Activated T-cell treated with anti-CD3 and anti-CD28 coated beads, Interleukin-2, amount 50 U/mL, for 24 hours (primary cell): ENCODE data around the gene PTPRA.
A peak's percentile ranks its signal among the peaks of the same experiment; 100 is the strongest.

ENCODE experiments used
- DNase-seq: peaks from one replicate; pipeline ENCODE4 v3.0.0-alpha.2; 2020
- H3K27ac Mint-ChIP-seq: 2 replicates; pipeline ENCODE4 v1.8.0; 2020; ENCODE audit warnings: mild to moderate bottlenecking, mixed read lengths
- H3K27me3 Mint-ChIP-seq: 2 replicates; pipeline ENCODE4 v1.8.0; 2020; ENCODE audit warnings: mixed read lengths
- H3K36me3 Mint-ChIP-seq: 2 replicates; pipeline ENCODE4 v1.8.0; 2020; ENCODE audit warnings: low read depth, mixed read lengths
- H3K4me1 Mint-ChIP-seq: 2 replicates; pipeline ENCODE4 v1.8.0; 2020; ENCODE audit warnings: low read depth, mixed read lengths
- H3K4me3 Mint-ChIP-seq: 2 replicates; pipeline ENCODE4 v1.8.0; 2020; ENCODE audit warnings: mild to moderate bottlenecking, moderate library complexity, mixed read lengths
- H3K9me3 Mint-ChIP-seq: 2 replicates; pipeline ENCODE4 v1.8.0; 2020; ENCODE audit warnings: mixed read lengths

The PTPRA gene

DNA sequence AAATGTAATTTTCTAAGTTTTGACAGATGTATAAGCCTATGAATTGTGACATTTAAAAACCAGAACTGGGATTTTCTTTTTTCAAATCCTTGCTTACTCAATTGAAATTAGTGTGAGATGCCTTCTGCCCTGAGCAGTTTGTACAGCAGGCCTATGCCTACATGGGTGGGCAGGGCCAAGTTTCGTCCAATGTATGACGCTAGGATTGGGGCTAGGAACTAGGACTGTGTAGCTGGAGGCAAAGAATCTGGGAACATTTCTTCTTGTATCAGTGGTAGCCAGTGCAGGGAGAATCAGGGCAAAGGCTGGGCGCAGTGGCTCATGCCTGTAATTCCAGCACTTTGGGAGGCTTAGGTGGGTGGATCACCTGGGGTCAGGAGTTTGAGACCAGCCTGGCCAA is 3.9 kb upstream of the PTPRA start:
- Mint-ChIP-seq H3K36me3 (peaks cover 37% of the 10 kb centered on the region), H3K9me3 (no peaks in the 10 kb centered on the region), H3K27ac (no peak overlapping the region), H3K27me3 (no peaks in the 10 kb centered on the region), H3K4me3 (no peak overlapping the region), H3K4me1 (peaks cover 64% of the 10 kb centered on the region)
- DNase-seq, result no peak

DNA sequence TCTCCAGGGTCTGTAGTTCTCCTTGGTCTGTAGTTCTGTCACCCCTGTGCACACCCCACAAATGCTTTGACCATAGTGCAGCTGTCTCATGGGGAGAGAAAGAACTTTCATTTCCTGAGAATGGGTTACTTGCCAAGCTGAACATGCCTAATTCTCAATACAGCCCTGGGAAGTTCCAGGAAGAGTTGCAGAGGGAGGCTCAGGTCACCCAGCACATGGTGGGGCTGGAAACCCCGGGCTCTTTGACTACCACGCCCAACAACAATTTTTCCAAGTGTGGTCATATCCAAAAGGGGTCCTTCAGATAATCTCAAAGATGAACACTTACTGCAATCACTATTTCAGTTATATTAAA is 2.2 kb upstream of the PTPRA start:
- DNase-seq, result no peak
- H3K27ac Mint-ChIP-seq, result peak overlapping the region; percentile 85
- H3K4me3 Mint-ChIP-seq, result peak overlapping the region; percentile 50

DNA sequence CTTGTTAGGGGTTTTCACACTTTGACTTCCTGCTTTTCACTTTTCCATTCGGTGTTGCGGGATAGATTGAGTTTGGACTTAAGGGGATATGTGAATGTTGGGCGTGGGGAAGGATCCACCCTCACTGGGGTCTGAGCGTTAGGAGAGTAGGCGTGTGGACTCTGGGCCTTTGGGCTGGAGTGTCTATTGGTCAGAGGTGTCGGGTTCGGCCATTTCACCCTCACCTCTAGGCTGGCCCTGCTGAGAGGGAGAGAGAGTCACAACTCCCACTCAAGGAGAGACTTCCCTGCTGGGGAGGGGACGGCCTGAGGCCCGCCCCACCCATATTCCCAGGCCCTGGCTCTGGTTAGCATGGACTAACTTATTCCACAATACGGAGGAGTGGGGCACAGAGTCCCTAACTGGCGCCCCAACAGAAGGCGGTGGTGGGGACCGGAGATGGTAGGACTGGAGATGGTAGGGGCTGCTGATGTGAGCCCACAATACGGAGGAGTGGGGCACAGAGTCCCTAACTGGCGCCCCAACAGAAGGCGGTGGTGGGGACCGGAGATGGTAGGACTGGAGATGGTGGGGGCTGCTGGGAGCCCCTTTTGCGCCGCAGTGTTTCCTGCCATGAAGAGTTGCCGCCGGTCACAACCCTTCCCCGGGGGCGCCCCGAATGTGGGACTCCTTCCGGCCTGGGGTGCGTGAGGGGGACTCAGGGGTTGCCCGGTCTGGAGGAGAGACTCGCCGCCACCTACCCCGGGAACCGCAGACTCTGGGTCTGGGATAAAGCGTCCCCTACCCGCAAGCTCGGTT is 1.4 kb upstream of the PTPRA start:
- Mint-ChIP-seq H3K4me1 (peaks cover 65% of the 10 kb centered on the region), H3K4me3 (peak overlapping the region; percentile 94), H3K27me3 (no peaks in the 10 kb centered on the region), H3K27ac (peak overlapping the region; percentile 93), H3K9me3 (no peaks in the 10 kb centered on the region), H3K36me3 (peaks cover 34% of the 10 kb centered on the region)
- no peak for DNase-seq

More for the DNA sequence above, 2.2 kb upstream of the PTPRA start:
- Mint-ChIP-seq H3K9me3 (no peaks in the 10 kb centered on the region), H3K27me3 (no peaks in the 10 kb centered on the region), H3K4me1 (peaks cover 65% of the 10 kb centered on the region), H3K36me3 (peaks cover 35% of the 10 kb centered on the region)

DNA sequence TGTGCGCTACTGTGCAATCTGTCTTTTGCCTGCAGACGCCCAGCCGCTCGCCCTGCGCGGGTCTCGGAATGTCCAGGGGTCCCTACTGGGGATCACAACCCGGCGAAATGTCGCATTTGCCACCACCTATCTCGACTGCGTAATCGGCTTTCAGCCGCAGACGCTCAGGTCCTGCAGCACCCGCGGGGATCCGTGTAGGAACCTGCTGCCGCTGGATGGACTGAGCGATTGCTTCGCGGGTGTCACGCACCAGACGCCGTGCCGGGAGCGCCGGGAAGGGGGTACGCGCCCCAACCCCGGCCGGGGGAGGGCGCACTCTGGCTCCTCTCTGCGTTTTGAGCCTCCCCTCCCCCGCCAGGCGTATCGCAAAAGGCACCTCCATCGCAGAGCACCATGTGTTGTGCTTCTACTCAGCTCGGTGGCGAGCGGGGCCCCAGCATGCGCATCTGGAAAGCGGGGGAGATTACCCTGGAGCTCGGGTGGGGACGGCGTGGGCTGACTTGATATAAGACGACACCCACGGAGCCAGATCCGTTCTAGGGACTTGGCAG is 747 bp upstream of the PTPRA start:
- no peaks in the 10 kb centered on the region for H3K9me3 Mint-ChIP-seq
- H3K27ac Mint-ChIP-seq, result peak overlapping the region; percentile 93
- H3K27me3 Mint-ChIP-seq, result no peaks in the 10 kb centered on the region
- H3K4me3 Mint-ChIP-seq, result peak overlapping the region; percentile 94
- DNase-seq, result peak; percentile 87
- peaks cover 63% of the 10 kb centered on the region for H3K4me1 Mint-ChIP-seq
- H3K36me3 Mint-ChIP-seq, result peaks cover 35% of the 10 kb centered on the region

DNA sequence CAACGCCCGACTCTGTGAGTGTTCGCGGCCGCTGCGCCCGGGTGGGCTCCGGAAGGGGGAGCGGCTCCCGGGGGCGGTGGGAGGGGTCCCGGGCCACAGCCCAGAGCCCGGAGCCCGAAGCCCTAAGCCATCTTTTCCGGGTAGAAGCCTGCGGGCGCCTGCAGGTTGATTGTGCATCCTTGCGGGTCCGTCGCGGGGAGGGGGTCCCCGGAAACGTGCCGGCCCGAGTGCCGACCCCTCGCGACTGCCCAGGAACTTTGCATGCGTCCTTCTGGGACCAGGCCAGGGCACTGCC is 413 bp downstream of the PTPRA start:
- H3K36me3 Mint-ChIP-seq, result peaks cover 38% of the 10 kb centered on the region
- no peaks in the 10 kb centered on the region for H3K27me3 Mint-ChIP-seq
- no peaks in the 10 kb centered on the region for H3K9me3 Mint-ChIP-seq
- DNase-seq, result no peak
- H3K27ac Mint-ChIP-seq, result peak overlapping the region; percentile 90
- peak overlapping the region; percentile 94 for H3K4me3 Mint-ChIP-seq
- peaks cover 62% of the 10 kb centered on the region for H3K4me1 Mint-ChIP-seq

DNA sequence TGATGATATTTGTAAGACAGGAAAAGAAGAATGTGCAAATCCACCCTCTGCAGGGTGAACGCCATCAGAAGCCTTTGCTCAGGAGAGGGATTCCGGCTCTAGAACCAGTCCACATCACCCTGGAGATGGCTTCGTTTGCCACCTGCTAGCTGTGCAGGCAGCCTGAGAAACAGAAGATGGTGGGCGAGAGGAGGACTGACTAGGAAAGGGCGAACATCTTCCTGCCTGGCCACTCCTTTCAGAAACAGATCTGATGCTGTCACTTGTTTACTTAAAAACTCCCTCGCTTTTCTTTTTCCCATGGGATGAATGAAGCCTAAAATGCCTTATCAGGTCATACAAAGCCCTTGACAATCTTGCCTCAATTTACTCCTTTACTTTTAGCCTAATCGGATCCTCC is 1.2 kb downstream of the PTPRA start:
- Mint-ChIP-seq H3K36me3 (peaks cover 40% of the 10 kb centered on the region), H3K27me3 (no peaks in the 10 kb centered on the region), H3K27ac (peak overlapping the region; percentile 90), H3K4me1 (peaks cover 66% of the 10 kb centered on the region), H3K4me3 (peak overlapping the region; percentile 94), H3K9me3 (no peaks in the 10 kb centered on the region)
- no peak for DNase-seq

DNA sequence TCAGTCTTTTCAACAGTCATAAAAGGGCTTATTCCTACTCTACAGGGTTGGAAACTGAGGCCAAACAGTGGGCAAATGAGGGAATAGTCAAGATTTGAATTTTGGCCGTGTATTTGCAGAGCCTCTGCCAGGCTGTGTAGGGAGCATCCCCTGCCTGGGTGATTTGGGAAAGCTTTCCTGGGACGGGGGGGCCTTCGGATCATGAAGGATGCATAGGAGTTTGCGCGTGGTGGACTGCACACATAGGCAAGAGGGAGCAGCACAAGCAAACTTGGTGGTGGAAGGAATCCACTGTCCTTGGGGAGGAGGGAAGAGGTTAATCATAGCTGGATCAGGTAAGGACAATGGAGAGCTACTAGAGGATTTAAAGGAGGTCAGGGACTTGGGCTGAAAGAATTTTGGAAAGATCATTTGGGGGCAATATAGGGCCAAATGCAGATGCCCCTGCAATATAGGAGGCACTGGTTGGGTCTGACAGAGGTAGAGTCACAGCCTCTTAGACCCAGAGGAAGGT is 2.5 kb downstream of the PTPRA start:
- H3K4me1 Mint-ChIP-seq, result peaks cover 66% of the 10 kb centered on the region
- H3K27ac Mint-ChIP-seq, result peak overlapping the region; percentile 3
- H3K4me3 Mint-ChIP-seq, result peak overlapping the region; percentile 47

DNA sequence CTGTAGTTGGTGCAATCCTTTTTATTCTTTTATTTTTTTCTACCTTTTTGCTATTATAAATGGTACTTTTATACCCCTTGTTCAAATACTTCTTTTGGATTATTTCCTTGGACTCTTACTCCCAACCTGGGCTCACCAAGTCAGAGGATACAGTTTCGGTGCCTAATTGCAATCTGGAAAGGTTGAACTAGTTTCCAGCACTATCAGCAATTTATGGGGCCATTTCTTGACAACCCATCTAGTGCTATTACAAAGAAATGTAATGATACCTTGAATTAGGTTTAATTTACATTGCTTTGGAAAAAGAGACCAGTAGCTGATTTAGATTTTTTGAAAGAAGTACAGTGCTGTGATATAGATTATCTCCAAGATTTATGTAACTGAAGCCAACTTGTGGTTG is 5.2 kb downstream of the PTPRA start:
- Mint-ChIP-seq H3K4me3 (no peak overlapping the region), H3K27me3 (no peaks in the 10 kb centered on the region), H3K27ac (no peak overlapping the region), H3K9me3 (no peaks in the 10 kb centered on the region), H3K36me3 (peaks cover 52% of the 10 kb centered on the region), H3K4me1 (peaks cover 53% of the 10 kb centered on the region)
- no peak for DNase-seq

More for the DNA sequence above, 2.5 kb downstream of the PTPRA start:
- Mint-ChIP-seq H3K36me3 (peaks cover 43% of the 10 kb centered on the region), H3K27me3 (no peaks in the 10 kb centered on the region), H3K9me3 (no peaks in the 10 kb centered on the region)
- no peak for DNase-seq

DNA sequence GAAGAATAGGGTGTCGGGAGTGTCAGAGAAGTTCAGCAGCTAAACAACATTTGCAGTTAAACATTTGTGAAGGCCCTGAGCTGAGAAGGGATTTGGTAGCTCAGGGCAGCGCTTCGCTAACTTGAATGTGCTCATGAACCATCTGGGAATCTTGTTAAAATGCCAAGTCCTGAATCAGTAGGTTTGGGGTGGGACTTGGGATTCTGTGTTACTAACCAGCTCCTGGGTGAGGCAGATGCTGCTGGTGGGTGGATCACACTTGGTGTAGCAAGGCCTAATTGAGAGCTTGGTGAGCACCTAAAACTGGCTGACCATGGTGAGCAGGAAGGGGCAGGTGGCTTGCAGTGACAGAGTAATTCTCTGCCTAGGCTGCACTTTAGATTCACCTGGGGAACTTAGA is 5.9 kb downstream of the PTPRA start:
- DNase-seq, result no peak
- Mint-ChIP-seq H3K36me3 (peaks cover 53% of the 10 kb centered on the region), H3K27me3 (no peaks in the 10 kb centered on the region), H3K9me3 (no peaks in the 10 kb centered on the region), H3K4me3 (no peak overlapping the region), H3K27ac (no peak overlapping the region), H3K4me1 (peaks cover 58% of the 10 kb centered on the region)

DNA sequence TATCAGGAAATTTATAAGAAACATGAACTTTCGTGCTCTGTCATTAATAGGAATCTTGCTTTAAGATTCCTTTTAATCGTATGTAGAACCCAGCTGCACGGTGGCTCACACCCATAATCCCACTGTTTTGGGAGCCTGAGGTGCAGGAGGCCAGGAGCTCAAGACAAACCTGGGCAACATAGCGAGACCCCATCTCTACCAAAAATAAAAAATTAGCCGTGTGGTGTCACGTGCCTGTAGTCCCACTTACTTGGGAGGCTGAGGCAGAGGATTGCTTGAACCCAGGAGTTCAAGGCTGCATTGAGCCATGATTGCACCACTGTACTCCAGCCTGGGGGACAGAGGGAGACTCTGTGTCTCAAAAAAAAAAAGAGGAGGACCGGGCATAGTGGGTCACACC is 7.4 kb downstream of the PTPRA start:
- no peak for DNase-seq
- Mint-ChIP-seq H3K36me3 (peaks cover 50% of the 10 kb centered on the region), H3K9me3 (no peaks in the 10 kb centered on the region), H3K27ac (peak overlapping the region; percentile 33), H3K4me1 (peaks cover 60% of the 10 kb centered on the region), H3K4me3 (no peak overlapping the region), H3K27me3 (no peaks in the 10 kb centered on the region)

DNA sequence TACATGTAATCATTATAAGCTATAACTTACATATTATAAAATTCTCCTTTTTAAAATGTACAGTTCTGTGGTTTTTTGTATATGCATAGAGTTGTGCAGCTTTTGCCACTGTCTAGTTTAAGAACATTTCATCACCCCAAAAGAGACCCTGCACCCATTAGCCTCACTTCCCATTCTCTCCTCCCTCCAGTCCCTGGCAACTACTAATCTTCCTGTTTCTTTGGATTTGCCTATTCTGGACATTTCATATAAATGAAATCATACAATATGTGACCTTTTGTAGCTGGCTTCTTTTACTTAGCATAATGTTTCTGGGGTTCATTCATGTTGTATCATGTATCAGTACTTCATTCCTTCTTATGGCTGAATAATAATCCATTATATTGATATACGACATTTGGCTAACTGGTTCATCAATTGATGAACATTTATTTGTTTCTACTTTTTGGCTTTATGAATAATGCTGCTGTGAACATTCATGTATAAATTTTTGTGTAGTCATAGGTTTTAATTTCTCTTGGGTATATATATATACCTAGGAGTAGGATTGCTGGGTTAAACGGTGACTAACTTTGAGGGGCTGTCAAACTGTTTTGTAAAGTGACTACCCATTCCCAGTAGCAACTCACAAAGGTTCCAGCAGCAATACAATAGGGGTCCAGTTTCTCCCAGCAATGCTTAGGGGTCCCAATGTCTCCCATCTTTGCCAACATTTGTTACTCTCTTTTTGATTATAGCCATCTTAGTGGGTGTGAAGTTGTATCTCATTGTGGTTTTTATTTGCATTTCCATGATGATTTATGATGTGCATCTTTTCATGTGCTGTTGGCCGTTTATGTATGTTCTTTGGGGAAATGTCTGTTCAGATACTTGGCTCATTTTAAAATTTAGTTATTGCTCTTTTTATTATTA is 10.7 kb downstream of the PTPRA start:
- H3K4me1 Mint-ChIP-seq, result peaks cover 59% of the 10 kb centered on the region
- H3K27me3 Mint-ChIP-seq, result no peaks in the 10 kb centered on the region
- peak overlapping the region; percentile 50 for H3K27ac Mint-ChIP-seq
- no peak for DNase-seq
- H3K9me3 Mint-ChIP-seq, result no peaks in the 10 kb centered on the region
- peaks cover 26% of the 10 kb centered on the region for H3K36me3 Mint-ChIP-seq
- no peak overlapping the region for H3K4me3 Mint-ChIP-seq

DNA sequence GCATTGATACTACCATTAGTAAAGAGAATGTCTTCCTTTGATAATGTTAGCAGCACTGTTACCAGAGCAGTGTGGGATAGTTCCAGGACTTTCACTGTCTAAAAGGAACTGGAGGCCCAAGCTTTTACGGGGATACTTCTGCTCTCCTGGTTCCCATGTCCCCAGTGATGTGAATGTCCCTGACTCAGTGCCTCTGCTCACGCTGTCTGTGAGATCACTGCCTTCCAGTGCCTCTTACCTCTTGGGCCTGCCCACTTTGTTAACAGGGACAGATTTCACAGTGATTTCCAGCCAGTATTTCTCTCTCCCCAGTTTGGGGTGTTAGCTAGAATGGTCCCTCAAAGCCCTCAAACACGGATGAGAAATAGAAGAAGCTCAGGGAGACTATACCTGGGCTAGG is 14.4 kb downstream of the PTPRA start:
- peaks cover 34% of the 10 kb centered on the region for H3K36me3 Mint-ChIP-seq
- peaks cover 74% of the 10 kb centered on the region for H3K4me1 Mint-ChIP-seq
- H3K4me3 Mint-ChIP-seq, result no peak overlapping the region
- H3K9me3 Mint-ChIP-seq, result no peaks in the 10 kb centered on the region
- no peak overlapping the region for H3K27ac Mint-ChIP-seq
- no peak for DNase-seq
- H3K27me3 Mint-ChIP-seq, result no peaks in the 10 kb centered on the region

DNA sequence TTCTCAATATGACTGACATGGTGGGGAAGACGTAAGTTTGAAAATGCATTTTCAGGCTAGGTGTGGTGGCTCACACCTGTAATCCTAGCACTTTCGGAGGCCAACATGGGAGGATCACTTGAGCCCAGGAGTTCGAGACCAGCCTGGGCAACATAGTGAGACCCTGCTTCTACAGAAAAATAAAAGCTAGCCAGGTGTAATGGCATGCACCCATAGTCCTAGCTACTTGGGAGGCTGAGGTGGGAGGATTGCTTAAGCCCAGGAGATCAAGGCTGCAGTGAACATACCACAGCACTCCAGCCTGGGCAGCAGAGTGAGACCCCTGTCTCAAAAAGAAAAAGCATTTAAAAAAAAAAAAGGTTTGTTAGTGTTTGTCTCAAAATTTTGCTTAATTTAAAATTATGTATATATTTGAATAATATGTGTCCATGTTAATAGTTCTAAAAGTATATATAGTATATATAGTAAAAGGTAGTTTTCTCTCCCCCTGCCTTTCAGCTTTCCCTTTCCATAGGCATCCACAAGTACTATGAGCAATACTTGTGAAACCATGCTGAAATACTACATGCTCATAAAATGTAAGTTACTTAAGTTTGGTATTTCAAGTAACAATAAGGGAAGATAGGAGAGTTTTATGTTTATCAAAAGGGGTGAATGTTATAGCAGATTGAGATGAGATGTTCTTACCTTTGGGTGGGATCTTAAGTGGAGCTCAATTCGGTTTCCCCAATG is 15.1 kb downstream of the PTPRA start:
- Mint-ChIP-seq H3K4me3 (no peak overlapping the region), H3K27me3 (no peaks in the 10 kb centered on the region), H3K9me3 (no peaks in the 10 kb centered on the region), H3K36me3 (peaks cover 35% of the 10 kb centered on the region), H3K27ac (peak overlapping the region; percentile 0), H3K4me1 (peaks cover 77% of the 10 kb centered on the region)
- no peak for DNase-seq

DNA sequence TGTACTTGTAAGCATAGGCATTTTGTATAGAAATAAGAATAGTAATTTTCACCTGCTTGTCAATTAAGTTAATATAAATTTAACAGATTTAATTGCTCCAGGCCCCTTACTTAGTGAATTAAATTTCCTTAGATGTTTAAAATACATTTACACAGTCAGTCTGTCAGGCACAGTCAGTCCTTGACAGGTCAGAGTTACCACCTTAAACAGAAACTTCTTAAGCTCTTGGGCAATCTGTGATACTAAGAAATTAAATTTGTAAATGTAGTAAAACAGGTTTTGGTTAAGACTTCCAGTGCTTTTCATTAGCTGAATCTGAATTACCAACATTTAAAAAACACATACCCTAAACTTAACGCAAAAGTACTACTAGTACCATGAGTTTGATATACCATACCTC is 15.9 kb downstream of the PTPRA start:
- no peak overlapping the region for H3K4me3 Mint-ChIP-seq
- H3K27ac Mint-ChIP-seq, result no peak overlapping the region

More for the DNA sequence above, 15.9 kb downstream of the PTPRA start:
- H3K4me1 Mint-ChIP-seq, result peaks cover 72% of the 10 kb centered on the region
- H3K36me3 Mint-ChIP-seq, result peaks cover 33% of the 10 kb centered on the region
- H3K9me3 Mint-ChIP-seq, result no peaks in the 10 kb centered on the region
- DNase-seq, result no peak
- no peaks in the 10 kb centered on the region for H3K27me3 Mint-ChIP-seq
